ENCODE measurements around the gene NIPAL3. TPM values are rescaled to one million over a fixed set of nuclear protein-coding genes. Genes with fewer than 3 reads are reported as not detected.

The NIPAL3 gene
- total RNA-seq, 4 donors from 2014 or later, result 17.8 to 38.0 (median 27.0) TPM

DNA sequence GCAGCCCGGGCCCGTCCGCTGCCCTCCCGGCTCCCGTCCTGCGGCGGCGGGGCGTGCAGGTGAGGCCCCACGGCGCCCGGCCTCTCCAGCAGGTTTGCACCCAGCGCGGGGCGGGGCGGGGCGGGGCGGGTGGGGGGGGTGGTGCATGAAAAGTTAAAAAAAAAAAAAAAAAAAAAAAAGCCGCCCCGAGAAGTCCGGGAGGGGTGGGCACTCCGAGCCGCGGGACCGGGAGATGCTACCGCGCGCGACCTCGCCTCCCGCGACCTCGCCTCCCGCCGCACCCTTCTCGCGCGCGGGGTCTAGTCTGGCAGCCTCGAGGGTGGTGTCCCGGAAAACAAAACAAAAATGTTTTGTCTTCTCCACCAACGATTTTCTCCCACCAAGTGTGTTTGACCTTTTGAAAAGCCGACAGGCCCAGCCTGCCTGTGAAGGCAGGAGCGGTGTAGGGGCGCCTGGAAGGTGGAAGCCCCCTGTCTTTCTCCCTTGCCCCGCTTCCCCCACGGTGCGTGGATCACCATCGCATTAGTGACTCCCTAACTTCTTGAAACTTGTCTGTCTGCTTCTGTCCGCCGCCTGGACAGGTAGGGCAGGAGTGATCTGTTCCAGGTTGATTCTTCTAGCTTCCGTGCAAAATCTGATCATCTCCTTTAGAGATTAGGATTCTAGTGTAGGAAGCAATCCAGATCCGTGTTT, 87.6 kb downstream of the NIPAL3 start:
- ATAC-seq (ENCODE audit: low FRiP score), result no peak
- DNase-seq (ENCODE audit: low spot score), result no peak
- TF ChIP-seq, protein P1, sequence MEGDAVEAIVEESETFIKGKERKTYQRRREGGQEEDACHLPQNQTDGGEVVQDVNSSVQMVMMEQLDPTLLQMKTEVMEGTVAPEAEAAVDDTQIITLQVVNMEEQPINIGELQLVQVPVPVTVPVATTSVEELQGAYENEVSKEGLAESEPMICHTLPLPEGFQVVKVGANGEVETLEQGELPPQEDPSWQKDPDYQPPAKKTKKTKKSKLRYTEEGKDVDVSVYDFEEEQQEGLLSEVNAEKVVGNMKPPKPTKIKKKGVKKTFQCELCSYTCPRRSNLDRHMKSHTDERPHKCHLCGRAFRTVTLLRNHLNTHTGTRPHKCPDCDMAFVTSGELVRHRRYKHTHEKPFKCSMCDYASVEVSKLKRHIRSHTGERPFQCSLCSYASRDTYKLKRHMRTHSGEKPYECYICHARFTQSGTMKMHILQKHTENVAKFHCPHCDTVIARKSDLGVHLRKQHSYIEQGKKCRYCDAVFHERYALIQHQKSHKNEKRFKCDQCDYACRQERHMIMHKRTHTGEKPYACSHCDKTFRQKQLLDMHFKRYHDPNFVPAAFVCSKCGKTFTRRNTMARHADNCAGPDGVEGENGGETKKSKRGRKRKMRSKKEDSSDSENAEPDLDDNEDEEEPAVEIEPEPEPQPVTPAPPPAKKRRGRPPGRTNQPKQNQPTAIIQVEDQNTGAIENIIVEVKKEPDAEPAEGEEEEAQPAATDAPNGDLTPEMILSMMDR (IDR thresholded peaks at IDR 0.05), result no peak

DNA sequence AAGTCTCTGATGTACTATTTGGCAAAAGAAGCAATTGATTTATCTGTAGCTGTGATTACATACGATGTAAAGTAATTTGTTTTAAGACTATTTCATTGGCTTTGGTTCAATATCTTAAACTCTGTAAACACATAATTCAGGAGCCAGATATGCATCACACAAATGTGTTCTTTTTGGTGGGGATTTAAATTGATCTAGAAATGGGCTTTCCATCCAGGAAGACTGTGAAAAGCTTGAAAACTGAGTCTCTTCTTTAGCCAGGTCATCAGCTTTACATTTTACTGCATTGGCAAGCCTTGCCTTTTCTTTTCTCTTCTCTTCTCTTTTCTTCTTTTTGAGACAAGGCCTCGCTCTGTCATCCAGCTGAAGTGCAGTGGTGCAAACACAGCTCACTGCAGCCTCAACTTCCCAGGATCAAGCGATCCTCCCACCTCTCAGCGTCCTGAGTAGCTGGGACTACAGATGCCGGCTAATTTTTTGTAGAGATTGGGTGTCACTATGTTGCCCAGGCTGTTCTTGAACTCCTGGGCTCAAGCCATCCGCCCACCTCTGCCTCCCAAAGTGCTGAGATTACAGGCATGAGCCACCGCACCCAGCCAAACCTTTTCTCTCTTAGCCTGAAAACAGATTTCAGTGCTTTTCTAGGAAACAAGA, 88.4 kb downstream of the NIPAL3 start:
- ATAC-seq (ENCODE audit: low FRiP score) (no peak), DNase-seq (ENCODE audit: low spot score) (no peak)
- TF ChIP-seq, protein P1 (IDR thresholded peaks at IDR 0.05), result no peak

DNA sequence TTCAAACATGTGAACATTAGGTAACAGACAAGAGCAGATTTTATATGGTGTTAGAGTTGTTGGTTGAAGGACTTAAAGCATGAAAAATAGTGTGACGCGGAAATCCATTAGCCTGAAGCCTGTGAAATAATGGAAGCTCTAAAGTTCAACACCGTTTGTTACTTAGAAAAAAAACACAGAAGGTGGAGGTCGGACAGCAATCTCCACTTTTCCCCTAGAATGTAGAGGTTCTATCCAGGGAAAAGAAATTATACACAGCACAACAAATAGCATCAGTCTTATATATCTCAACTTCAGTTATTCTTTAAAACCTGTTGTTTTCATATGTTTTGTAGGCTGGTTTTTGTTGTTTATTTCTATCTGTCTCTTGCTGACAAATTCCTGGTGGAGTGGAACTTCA, 89.0 kb downstream of the NIPAL3 start:
- ATAC-seq (ENCODE audit: low FRiP score) (no peak), DNase-seq (ENCODE audit: low spot score) (no peak)
- TF ChIP-seq, protein P1 (IDR thresholded peaks at IDR 0.05), result no peak

DNA sequence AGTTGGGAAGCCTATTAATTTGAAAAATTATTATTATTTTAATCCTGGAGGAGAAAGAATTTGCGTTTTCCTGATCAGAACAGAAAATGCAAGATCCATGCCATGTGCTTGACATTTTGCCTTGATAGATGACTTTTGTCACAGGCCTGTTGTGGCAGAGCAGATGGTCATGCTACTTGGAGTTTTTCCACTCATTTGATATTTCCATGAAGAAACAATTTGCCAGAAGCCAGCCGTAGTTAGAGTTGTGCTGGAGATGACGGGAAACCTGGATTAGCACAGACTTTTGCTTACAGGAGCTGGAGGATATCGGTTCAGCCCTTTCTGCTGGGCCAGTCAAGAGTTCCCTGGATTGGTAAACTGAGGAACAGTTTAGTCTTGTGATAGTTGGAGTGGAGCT, 90.2 kb downstream of the NIPAL3 start:
- DNase-seq (ENCODE audit: low spot score) (no peak), ATAC-seq (ENCODE audit: low FRiP score) (no peak)
- TF ChIP-seq, protein P1 (IDR thresholded peaks at IDR 0.05), result no peak

DNA sequence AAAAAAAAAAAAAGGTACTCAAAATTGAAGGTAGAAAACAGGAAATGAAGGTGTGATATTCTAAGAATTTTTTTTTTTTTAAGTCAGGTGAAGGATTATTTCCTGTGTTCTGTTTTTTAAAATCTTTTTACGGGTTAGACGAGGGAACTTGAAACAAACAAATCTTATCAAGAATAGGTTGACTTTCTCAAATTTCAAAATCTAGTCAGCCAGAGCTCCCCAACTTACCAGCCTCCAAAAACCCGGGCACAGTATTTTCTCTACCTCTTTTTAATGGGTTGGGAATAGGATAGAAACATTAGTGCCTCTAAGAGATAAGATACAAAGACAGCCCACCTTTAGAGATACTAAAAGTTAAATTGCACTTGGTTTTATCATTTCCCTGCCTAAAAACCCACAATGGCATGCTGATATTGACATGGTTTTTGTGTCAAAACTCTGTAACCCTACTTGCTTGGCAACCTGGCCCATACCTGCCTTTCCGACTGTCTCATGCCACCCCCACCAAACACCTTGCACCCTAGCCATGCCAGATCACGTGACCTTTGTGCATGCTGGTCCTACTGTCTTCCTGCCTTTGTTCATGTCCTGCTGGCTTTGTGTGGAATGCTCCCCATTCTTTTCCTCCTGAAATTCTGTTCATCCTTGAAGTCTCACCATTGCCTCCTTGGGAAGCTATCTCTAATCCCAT, 91.2 kb downstream of the NIPAL3 start:
- TF ChIP-seq, protein P1 (IDR thresholded peaks at IDR 0.05), result no peak
- ATAC-seq (ENCODE audit: low FRiP score) (no peak), DNase-seq (ENCODE audit: low spot score) (no peak)

DNA sequence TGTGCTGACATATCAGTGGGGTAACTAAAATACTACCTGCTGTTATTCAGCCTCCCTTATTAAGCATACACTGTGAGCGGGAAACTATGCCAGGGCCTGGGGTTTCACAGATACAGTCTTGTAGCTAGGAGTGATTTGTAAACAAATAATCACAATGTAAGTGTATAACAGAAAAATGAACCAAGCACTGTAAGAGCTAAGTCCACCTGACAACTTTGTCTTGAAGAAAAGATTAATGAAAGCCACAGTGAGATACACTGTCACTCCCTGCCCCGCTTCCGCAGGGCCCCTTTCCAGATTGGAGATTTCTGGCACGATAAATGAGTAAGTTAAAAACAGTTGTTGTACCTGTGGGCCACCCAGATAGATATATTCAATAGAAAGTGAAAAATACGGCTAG, 91.8 kb downstream of the NIPAL3 start:
- no peak for DNase-seq (ENCODE audit: low spot score)
- TF ChIP-seq, protein P1 (IDR thresholded peaks at IDR 0.05), result no peak
- ATAC-seq (ENCODE audit: low FRiP score), result no peak
